ENCODE results near the gene ZBTB32. TPM values are rescaled to one million over a fixed set of nuclear protein-coding genes. Genes with fewer than 3 reads are reported as not detected.

Gene ZBTB32
- total and polyA plus RNA-seq, 2 of the 8 experiments (the other 6 are each of a cell fraction or from before 2014, with no cell fraction given): 0.11 to 0.50 TPM

DNA sequence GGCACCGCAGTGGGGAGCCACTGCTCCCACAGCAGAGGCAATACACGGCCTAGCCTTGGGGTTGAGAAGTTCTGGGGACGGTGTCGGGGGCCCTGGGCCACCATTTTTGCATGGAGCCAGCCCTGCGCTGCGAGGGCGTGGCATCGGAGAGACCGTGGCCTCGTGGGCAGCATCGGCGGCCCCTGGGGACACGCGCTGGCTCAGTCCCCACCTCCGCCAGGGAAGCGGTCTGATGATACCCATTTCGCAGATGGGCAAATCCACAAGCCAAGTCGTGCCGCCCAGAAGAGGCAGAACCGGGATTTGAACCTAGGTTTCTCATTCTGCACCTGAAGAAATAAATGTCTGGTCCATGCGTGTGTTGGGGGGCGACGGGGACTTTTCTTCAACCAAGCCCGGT, 39.2 kb upstream of the ZBTB32 start:
- FAIRE-seq (no peak), DNase-seq (ENCODE audit: low read depth in 1 of 2, low spot score in 2 of 2) (no peak)
- Histone ChIP-seq H2BK12ac (ENCODE audit: low read depth, low read length) (no peak overlapping the region), H3K4me3 (ENCODE audit: extremely low read depth in 1 of 4, insufficient read depth in 2 of 4, low read depth in 3 of 4, low read length in 4 of 4) (no peak overlapping the region), H3K14ac (ENCODE audit: insufficient read length) (no peak overlapping the region), H3K79me2 (ENCODE audit: control insufficient read depth in 1 of 2, insufficient read depth in 2 of 2, low read length in 2 of 2) (no peaks in the 10 kb centered on the region), H2BK120ac (replicated peaks; ENCODE audit: low read depth, low read length) (no peak overlapping the region), H3K79me1 (ENCODE audit: low read depth, low read length) (no peaks in the 10 kb centered on the region; the same call in 1 of the 2 replicates), H3K4me2 (ENCODE audit: insufficient read depth in 1 of 2, low read depth in 2 of 2, low read length in 2 of 2) (no peak overlapping the region), H3K23ac (ENCODE audit: insufficient read length) (no peak overlapping the region), H3K4me1 (replicated peaks in 1 of 4; ENCODE audit: control insufficient read depth in 3 of 4, insufficient read depth in 4 of 4, low read length in 3 of 4) (peaks cover 0 to 3% (median 0%) of the 10 kb centered on the region in 4 experiments; a peak in 2 of 7 replicates), H4K91ac (replicated peaks; ENCODE audit: insufficient read length, low read length) (no peak overlapping the region), H4K8ac (ENCODE audit: extremely low read depth, insufficient read depth, low read length) (no peak overlapping the region), H3K27ac (ENCODE audit: low read depth, low read length) (no peak overlapping the region), H2BK5ac (ENCODE audit: low read depth, low read length) (no peak overlapping the region), H3K36me3 (ENCODE audit: control insufficient read depth in 2 of 4, insufficient read depth in 4 of 4, low read length in 3 of 4) (no peaks in the 10 kb centered on the region), H3K56ac (replicated peaks; ENCODE audit: insufficient read length, low read depth, low read length) (no peak overlapping the region), H2BK15ac (ENCODE audit: low read length) (no peak overlapping the region), H2BK20ac (ENCODE audit: low read length) (no peak overlapping the region), H3K9ac (replicated peaks in 1 of 4; ENCODE audit: extremely low read depth in 1 of 4, low read depth in 3 of 4, low read length in 3 of 4) (no peak overlapping the region), H3K9me3 (ENCODE audit: insufficient read depth in 2 of 2, low read depth in 1 of 2, low read length in 1 of 2) (no peaks in the 10 kb centered on the region), H3K23me2 (ENCODE audit: low read depth, low read length) (no peaks in the 10 kb centered on the region), H4K20me1 (replicated peaks in 1 of 2; ENCODE audit: control insufficient read depth in 1 of 2, insufficient read depth in 2 of 2, low read length in 2 of 2) (no peaks in the 10 kb centered on the region), H2AK5ac (ENCODE audit: low read depth, low read length) (no peak overlapping the region), H3K27me3 (replicated peaks in 1 of 4; ENCODE audit: control insufficient read depth in 3 of 4, extremely low read depth in 1 of 4, insufficient read depth in 3 of 4, low read length in 3 of 4) (no peaks in the 10 kb centered on the region; a peak in 1 of 7 replicates), H3K4ac (replicated peaks; ENCODE audit: insufficient read length, low read depth, low read length) (no peak overlapping the region), H4K5ac (ENCODE audit: insufficient read length, low read depth, low read length) (no peak overlapping the region), H3K18ac (ENCODE audit: extremely low read depth, low read length) (no peak overlapping the region), H2AFZ (ENCODE audit: low read length) (no peak overlapping the region)
- POLR2A ChIA-PET (ENCODE audit: partially characterized antibody): interaction anchor here (0.8 to 1.5 kb wide), 2 partner anchors 17 to 41 kb away, joined by 3 read pairs; partner anchors contain the start of gene COX6B1
- CTCF ChIA-PET (ENCODE audit: partially characterized antibody): no interaction called here
- WGBS, 2 experiments (ENCODE audit: extremely low coverage in 1 of 2, insufficient coverage in 1 of 2, insufficient read length in 1 of 2, insufficient replicate concordance in 2 of 2, low coverage in 1 of 2, low lambda C conversion rate in 2 of 2, missing lambda C conversion rate in 1 of 2): 92% methylated on average over 24 of the region's 24 CpGs; no CpG with 5 or more reads in 1 of the 2 experiments
- no peak for TF ChIP-seq CBX5 (IDR thresholded peaks at IDR 0.05; ENCODE audit: low read depth, low read length)
- no peak for TF ChIP-seq BCL11A (IDR thresholded peaks at IDR 0.05; ENCODE audit: low read depth in 2 of 2, low read length in 2 of 2)
- TF ChIP-seq POLR2AphosphoS5 (IDR thresholded peaks at IDR 0.05; ENCODE audit: low read depth, low read length): no peak
- TF ChIP-seq RFX5 (IDR thresholded peaks at IDR 0.05; ENCODE audit: borderline replicate concordance, low read depth, low read length): no peak
- TF ChIP-seq YY1 (IDR thresholded peaks at IDR 0.05; ENCODE audit: low read depth, low read length): no peak
- no peak for TF ChIP-seq BACH1 (IDR thresholded peaks at IDR 0.05; ENCODE audit: low read length)
- TF ChIP-seq, protein P1, sequence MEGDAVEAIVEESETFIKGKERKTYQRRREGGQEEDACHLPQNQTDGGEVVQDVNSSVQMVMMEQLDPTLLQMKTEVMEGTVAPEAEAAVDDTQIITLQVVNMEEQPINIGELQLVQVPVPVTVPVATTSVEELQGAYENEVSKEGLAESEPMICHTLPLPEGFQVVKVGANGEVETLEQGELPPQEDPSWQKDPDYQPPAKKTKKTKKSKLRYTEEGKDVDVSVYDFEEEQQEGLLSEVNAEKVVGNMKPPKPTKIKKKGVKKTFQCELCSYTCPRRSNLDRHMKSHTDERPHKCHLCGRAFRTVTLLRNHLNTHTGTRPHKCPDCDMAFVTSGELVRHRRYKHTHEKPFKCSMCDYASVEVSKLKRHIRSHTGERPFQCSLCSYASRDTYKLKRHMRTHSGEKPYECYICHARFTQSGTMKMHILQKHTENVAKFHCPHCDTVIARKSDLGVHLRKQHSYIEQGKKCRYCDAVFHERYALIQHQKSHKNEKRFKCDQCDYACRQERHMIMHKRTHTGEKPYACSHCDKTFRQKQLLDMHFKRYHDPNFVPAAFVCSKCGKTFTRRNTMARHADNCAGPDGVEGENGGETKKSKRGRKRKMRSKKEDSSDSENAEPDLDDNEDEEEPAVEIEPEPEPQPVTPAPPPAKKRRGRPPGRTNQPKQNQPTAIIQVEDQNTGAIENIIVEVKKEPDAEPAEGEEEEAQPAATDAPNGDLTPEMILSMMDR (IDR thresholded peaks at IDR 0.05; ENCODE audit: control extremely low read depth in 1 of 3, insufficient read depth in 1 of 3, low read depth in 1 of 3, low read length in 3 of 3): no peak
- TF ChIP-seq ATF3 (IDR thresholded peaks at IDR 0.05; ENCODE audit: insufficient read depth, low read depth, low read length): no peak
- TF ChIP-seq EP300 (IDR thresholded peaks at IDR 0.05; ENCODE audit: borderline replicate concordance in 1 of 2, low read depth in 2 of 2, low read length in 2 of 2): no peak
- TF ChIP-seq SIN3A (conservative IDR thresholded peaks at IDR 0.05 in 1 of 2, IDR thresholded peaks at IDR 0.05 in 1 of 2; ENCODE audit: low read depth in 1 of 2, low read length in 2 of 2): no peak
- no peak for TF ChIP-seq KDM5A (IDR thresholded peaks at IDR 0.05; ENCODE audit: low read length)
